GM21447 (cell line): ENCODE results near the gene ALOXE3.
"Not testable (repeated sequence)": the region's sequence is repeated elsewhere in the genome, so short reads cannot be mapped to it uniquely, and the experiment has no call there.

Experiments used
- ATAC-seq: cut with Tn5 transposase; IDR thresholded peaks from one replicate; pipeline ENCODE4 v1.9.1; 2021; ENCODE audit not compliant: unreplicated experiment

The ALOXE3 gene

GRCh38 chr17:8100763-8101162 is 17.6 kb downstream of the ALOXE3 start:
- no peak for ATAC-seq

- ATAC-seq = no peak
Measured at GRCh38 chr17:8100111-8100510, 18.2 kb downstream of the ALOXE3 start.

- no peak for ATAC-seq
Measured at GRCh38 chr17:8096541-8096940, 21.8 kb downstream of the ALOXE3 start.

- no peak for ATAC-seq
Measured at GRCh38 chr17:8095361-8095760, 23.0 kb downstream of the ALOXE3 start.

GRCh38 chr17:8091033-8091687 is 27.2 kb downstream of the ALOXE3 start:
- ATAC-seq = peak; percentile 61

GRCh38 chr17:8089728-8090127 is 28.6 kb downstream of the ALOXE3 start:
- ATAC-seq = no peak

- no peak for ATAC-seq
Measured at GRCh38 chr17:8087952-8088230, 30.4 kb downstream of the ALOXE3 start.

- ATAC-seq = no peak
Measured at GRCh38 chr17:8087075-8087951, 31.0 kb downstream of the ALOXE3 start, which contains the start of gene ALOX12B. Gene ALOX12B, minus strand, starts transcription at chr17:8087716. Its CDS starts 274 bp downstream, at chr17:8087442.

- no peak for ATAC-seq
Measured at GRCh38 chr17:8084250-8084649, 34.1 kb downstream of the ALOXE3 start.

- ATAC-seq = no peak
Measured at GRCh38 chr17:8082292-8082691, 36.0 kb downstream of the ALOXE3 start.

GRCh38 chr17:8081876-8082275 is 36.4 kb downstream of the ALOXE3 start:
- no peak for ATAC-seq

GRCh38 chr17:8080799-8081219 is 37.5 kb downstream of the ALOXE3 start:
- no peak for ATAC-seq

GRCh38 chr17:8080208-8080798 is 38.0 kb downstream of the ALOXE3 start:
- ATAC-seq = no peak

- peak; percentile 65 for ATAC-seq
Measured at GRCh38 chr17:8079291-8080207, 38.8 kb downstream of the ALOXE3 start.

GRCh38 chr17:8077939-8078338 is 40.4 kb downstream of the ALOXE3 start:
- ATAC-seq = not testable (repeated sequence)

- no peak for ATAC-seq
Measured at GRCh38 chr17:8076502-8077266, 41.6 kb downstream of the ALOXE3 start.

GRCh38 chr17:8075574-8076342 is 42.6 kb downstream of the ALOXE3 start:
- ATAC-seq = no peak

- no peak for ATAC-seq
Measured at GRCh38 chr17:8075081-8075480, 43.2 kb downstream of the ALOXE3 start.

GRCh38 chr17:8074554-8074953 is 43.8 kb downstream of the ALOXE3 start:
- no peak for ATAC-seq
